Measurements from ENCODE around the gene FBXW9.

DNA sequence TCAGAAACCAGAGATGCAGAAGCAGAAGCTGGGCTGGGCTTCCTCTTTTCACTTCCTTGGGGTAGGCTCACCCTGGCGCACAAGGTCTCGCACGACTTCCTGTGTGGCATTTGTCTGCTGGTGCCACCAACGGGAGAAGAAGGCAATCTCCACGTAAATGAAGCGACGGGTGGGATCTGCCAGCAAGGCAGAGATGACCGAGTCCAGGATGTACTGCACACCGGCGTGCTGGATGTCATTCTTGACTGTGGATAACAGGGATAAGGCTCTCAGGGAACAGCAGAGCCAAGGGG is 31.2 kb downstream of the FBXW9 start:
- TF ChIP-seq, protein P1, sequence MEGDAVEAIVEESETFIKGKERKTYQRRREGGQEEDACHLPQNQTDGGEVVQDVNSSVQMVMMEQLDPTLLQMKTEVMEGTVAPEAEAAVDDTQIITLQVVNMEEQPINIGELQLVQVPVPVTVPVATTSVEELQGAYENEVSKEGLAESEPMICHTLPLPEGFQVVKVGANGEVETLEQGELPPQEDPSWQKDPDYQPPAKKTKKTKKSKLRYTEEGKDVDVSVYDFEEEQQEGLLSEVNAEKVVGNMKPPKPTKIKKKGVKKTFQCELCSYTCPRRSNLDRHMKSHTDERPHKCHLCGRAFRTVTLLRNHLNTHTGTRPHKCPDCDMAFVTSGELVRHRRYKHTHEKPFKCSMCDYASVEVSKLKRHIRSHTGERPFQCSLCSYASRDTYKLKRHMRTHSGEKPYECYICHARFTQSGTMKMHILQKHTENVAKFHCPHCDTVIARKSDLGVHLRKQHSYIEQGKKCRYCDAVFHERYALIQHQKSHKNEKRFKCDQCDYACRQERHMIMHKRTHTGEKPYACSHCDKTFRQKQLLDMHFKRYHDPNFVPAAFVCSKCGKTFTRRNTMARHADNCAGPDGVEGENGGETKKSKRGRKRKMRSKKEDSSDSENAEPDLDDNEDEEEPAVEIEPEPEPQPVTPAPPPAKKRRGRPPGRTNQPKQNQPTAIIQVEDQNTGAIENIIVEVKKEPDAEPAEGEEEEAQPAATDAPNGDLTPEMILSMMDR (IDR thresholded peaks at IDR 0.05) = no peak
- TF ChIP-seq EZH2 (IDR thresholded peaks at IDR 0.05) (no peak), EZH2phosphoT487 (IDR thresholded peaks at IDR 0.05) (no peak)

Measured in neural progenitor cell (in vitro differentiated cells).